Endothelial cell of umbilical vein (primary cell): ENCODE results near the gene KLHL30. TPM values are rescaled to one million over a fixed set of nuclear protein-coding genes. Genes with fewer than 3 reads are reported as not detected.

ENCODE experiments used
- BruUV-seq: library from RNA; stranded (reverse); fragments of 400-500 nt; replicated peaks from 2 replicates; lab custom pipeline; 2021; lab: Mats Ljungman, UMichigan
- CTCF ChIA-PET: fragments of 300-600, 350-600 bp; sonication (Branson Sonifier 250); formaldehyde crosslinking; loops from one replicate; lab custom pipeline; 2021; ENCODE audit warnings: antibody characterized with exemption, inconsistent platforms; lab: Charles Lee
- POLR2A ChIA-PET: fragments of 300-600, 350-600 bp; sonication (Branson Sonifier 250); formaldehyde crosslinking; loops from one replicate; lab custom pipeline; 2021; ENCODE audit warnings: antibody characterized with exemption, inconsistent platforms; lab: Charles Lee
- DNase-seq: peaks from one replicate; pipeline ENCODE4 v3.0.0-alpha.2; 2011; ENCODE audit warnings: low read depth, low spot score
- FAIRE-seq: peaks from 2 replicates; lab custom pipeline; 2011; peaks lifted over from hg19 to GRCh38; lab: Jason Lieb, UNC
- H2AFZ ChIP-seq: 2 replicates; pipeline ENCODE4 v1.6.0; 2012; ENCODE audit warnings: low read depth, low read length, control low read depth, inconsistent platforms
- H3K27ac ChIP-seq: 2 replicates; pipeline ENCODE4 v1.5.1; 2011; ENCODE audit warnings: low read depth, mild to moderate bottlenecking, control low read depth, low read length, moderate library complexity; ENCODE audit not compliant: insufficient read depth
- H3K27me3 ChIP-seq, 2 experiments: 2 replicates each; pipeline versions ENCODE4 v1.6.0 to v1.6.1; 2011; ENCODE audit warnings: low read length in 2 of 2, mixed read lengths in 1 of 2; ENCODE audit not compliant: control insufficient read depth in 2 of 2, insufficient read depth in 2 of 2
- H3K36me3 ChIP-seq, 2 experiments: 2 replicates in 1 of 2; 3 replicates in 1 of 2; pipeline ENCODE4 v1.5.1; 2011; ENCODE audit warnings: low read length in 2 of 2, mild to moderate bottlenecking in 1 of 2, moderate library complexity in 1 of 2; ENCODE audit not compliant: control insufficient read depth in 2 of 2, insufficient read depth in 2 of 2; ENCODE audit errors: extremely low read depth in 1 of 2
- H3K4me1 ChIP-seq: 3 replicates; pipeline ENCODE4 v1.5.1; 2011; ENCODE audit warnings: mild to moderate bottlenecking, low read length; ENCODE audit not compliant: control insufficient read depth, insufficient read depth; ENCODE audit errors: extremely low read depth
- H3K4me2 ChIP-seq: 2 replicates; pipeline ENCODE4 v1.6.1; 2011; ENCODE audit warnings: low read length, control low read depth, mixed read lengths; ENCODE audit not compliant: insufficient read depth
- H3K4me3 ChIP-seq, 3 experiments: fragments of 200-600 bp in 1 of 3; sonication (generic), shearing (Covaris generic) in 1 of 3; replicated peaks in 1 of 3; 2 replicates each; pipeline ENCODE4 v1.5.1; 2011 to 2016; ENCODE audit warnings: control low read depth in 3 of 3, low read length in 3 of 3, mild to moderate bottlenecking in 2 of 3, inconsistent platforms in 1 of 3, low read depth in 1 of 3, moderate library complexity in 1 of 3; ENCODE audit not compliant: insufficient read depth in 1 of 3
- H3K79me2 ChIP-seq: 2 replicates; pipeline ENCODE4 v1.6.0; 2012; ENCODE audit warnings: low read length, inconsistent platforms; ENCODE audit not compliant: control insufficient read depth, insufficient read depth
- H3K9ac ChIP-seq: replicated peaks from 2 replicates; pipeline ENCODE3; 2011; ENCODE audit warnings: low read length, control low read depth; ENCODE audit not compliant: insufficient read depth; ENCODE audit errors: extremely low read depth
- H3K9me1 ChIP-seq: replicated peaks from 3 replicates; pipeline ENCODE4 v1.6.0; 2011; ENCODE audit warnings: mild to moderate bottlenecking, low read length; ENCODE audit not compliant: control insufficient read depth, insufficient read depth; ENCODE audit errors: extremely low read depth
- H3K9me3 ChIP-seq: replicated peaks from 2 replicates; pipeline ENCODE4 v1.5.1; 2012; ENCODE audit warnings: low read length, inconsistent platforms; ENCODE audit not compliant: control insufficient read depth, insufficient read depth
- H4K20me1 ChIP-seq: replicated peaks from 2 replicates; pipeline ENCODE3; 2011; ENCODE audit warnings: mild to moderate bottlenecking, low read length; ENCODE audit not compliant: control insufficient read depth, insufficient read depth; ENCODE audit errors: extremely low read depth
- EZH2 ChIP-seq: IDR thresholded peaks from 2 replicates; pipeline ENCODE4 v1.6.1; 2012; ENCODE audit warnings: borderline replicate concordance, low read depth, mild to moderate bottlenecking, moderate library complexity, low read length, inconsistent platforms; ENCODE audit not compliant: severe bottlenecking
- FOS ChIP-seq: IDR thresholded peaks from 2 replicates; pipeline ENCODE4 v1.6.1; 2011; ENCODE audit warnings: mild to moderate bottlenecking, low read length, moderate library complexity, borderline replicate concordance; ENCODE audit not compliant: insufficient read depth
- GATA2 ChIP-seq: IDR thresholded peaks from 2 replicates; pipeline ENCODE4 v1.7.0; 2011; ENCODE audit warnings: low read depth, mild to moderate bottlenecking, moderate library complexity, mixed read lengths, low read length; ENCODE audit not compliant: insufficient read length, insufficient read depth
- JUN ChIP-seq: IDR thresholded peaks from 2 replicates; pipeline ENCODE4 v1.6.1; 2011; ENCODE audit warnings: borderline replicate concordance, low read depth; ENCODE audit not compliant: insufficient read length, insufficient read depth
- MYC ChIP-seq: IDR thresholded peaks from one replicate; pipeline ENCODE4 v1.6.1; 2011; ENCODE audit warnings: mild to moderate bottlenecking, low read depth, low read length
- POLR2AphosphoS5 ChIP-seq: IDR thresholded peaks from 2 replicates; pipeline ENCODE4 v1.6.1; 2012; ENCODE audit warnings: low read depth, mild to moderate bottlenecking, control low read depth, low read length, moderate library complexity; ENCODE audit not compliant: insufficient read depth
- dilution Hi-C: fragments of 300-500 bp; cut with MboI; formaldehyde crosslinking; loops from one replicate; pipeline ENCODE4 v1.15.0; 2019; ENCODE audit warnings: low sequenced_read_pairs; ENCODE audit not compliant: extremely low pct_ligation_motif_present
- intact Hi-C: fragments of 100-400 bp; cut with micrococcal nuclease; formaldehyde crosslinking; loops from one replicate; pipeline ENCODE4 v1.10.0; 2022
- polyA plus RNA-seq, 4 experiments: library from polyadenylated mRNA; depleted of rRNA in 3 of 4; stranded (reverse) in 3 of 4; unstranded in 1 of 4; fragments of >200 nt; gene quantifications; 2 replicates each; pipeline versions ENCODE4 v1.2.1 to v1.2.3, GENCODE V29; 2011 to 2012; ENCODE audit warnings: missing spikeins in 1 of 4
- total RNA-seq: library from RNA; stranded (reverse); gene quantifications from 2 replicates; pipeline ENCODE4 v1.2.3, GENCODE V29; 2021
- TF ChIP-seq, protein P1 (sequence below): IDR thresholded peaks from 2 replicates; pipeline ENCODE4 v1.6.1; 2011; ENCODE audit not compliant: insufficient read depth, insufficient read length
- TF ChIP-seq, protein P2 (sequence below), 2 donors: IDR thresholded peaks; 1 replicate in 1 of 2; 2 replicates in 1 of 2; pipeline ENCODE4 v1.5.1; 2011; ENCODE audit warnings: low read length in 2 of 2, mild to moderate bottlenecking in 2 of 2, moderate library complexity in 2 of 2, control low read depth in 1 of 2, inconsistent platforms in 1 of 2, low read depth in 1 of 2; ENCODE audit not compliant: insufficient read depth in 1 of 2; ENCODE audit errors: extremely low read depth in 1 of 2

Gene KLHL30
- total and polyA plus RNA-seq, 2 donors (not counting 3 experiments of a cell fraction or from before 2014, with no cell fraction given): not detected

DNA sequence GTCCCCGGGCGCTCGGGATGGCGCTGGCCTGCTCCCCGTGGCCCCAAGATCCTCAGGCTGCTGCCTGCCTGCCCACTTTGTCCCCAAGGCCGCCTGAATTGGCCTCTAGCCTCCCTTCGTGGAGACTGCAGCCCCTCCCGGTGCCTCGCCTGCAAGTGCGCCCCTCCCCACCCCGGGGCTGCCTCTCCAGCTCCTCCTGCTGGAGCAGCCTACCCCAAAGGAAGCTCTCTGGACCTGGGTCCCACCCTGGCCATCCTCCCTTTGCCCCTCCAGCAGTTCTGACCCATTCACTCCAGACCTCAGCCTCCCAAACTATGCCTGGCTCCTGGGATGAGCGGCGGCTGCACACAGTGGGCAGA is 32.1 kb upstream of the KLHL30 start:
- CTCF ChIA-PET: interaction anchor here (1.5 to 1.9 kb wide), 2 partner anchors 157 to 248 kb away, joined by 4 to 5 read pairs; no protein-coding TSS in a partner anchor
- dilution Hi-C loops (no loop called here), intact Hi-C loops (loop anchor here (10.0 kb wide), 1 partner anchor 182 kb away; no protein-coding TSS in a partner anchor)
- no peak for DNase-seq
- Histone ChIP-seq H3K4me2 (no peak overlapping the region), H3K36me3 (no peaks in the 10 kb centered on the region), H3K9ac (no peak overlapping the region), H2AFZ (no peak overlapping the region), H3K27ac (no peak overlapping the region), H3K27me3 (no peaks in the 10 kb centered on the region), H3K79me2 (no peaks in the 10 kb centered on the region), H3K4me1 (no peaks in the 10 kb centered on the region), H3K9me3 (no peaks in the 10 kb centered on the region), H3K4me3 (no peak overlapping the region), H4K20me1 (no peaks in the 10 kb centered on the region), H3K9me1 (no peaks in the 10 kb centered on the region)
- FAIRE-seq: no peak
- POLR2A ChIA-PET: no interaction called here
- TF ChIP-seq MYC (no peak), JUN (no peak), FOS (no peak), POLR2AphosphoS5 (no peak), GATA2 (no peak), EZH2 (no peak)
- TF ChIP-seq, protein P1, sequence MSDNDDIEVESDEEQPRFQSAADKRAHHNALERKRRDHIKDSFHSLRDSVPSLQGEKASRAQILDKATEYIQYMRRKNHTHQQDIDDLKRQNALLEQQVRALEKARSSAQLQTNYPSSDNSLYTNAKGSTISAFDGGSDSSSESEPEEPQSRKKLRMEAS: no peak
- TF ChIP-seq, protein P2, sequence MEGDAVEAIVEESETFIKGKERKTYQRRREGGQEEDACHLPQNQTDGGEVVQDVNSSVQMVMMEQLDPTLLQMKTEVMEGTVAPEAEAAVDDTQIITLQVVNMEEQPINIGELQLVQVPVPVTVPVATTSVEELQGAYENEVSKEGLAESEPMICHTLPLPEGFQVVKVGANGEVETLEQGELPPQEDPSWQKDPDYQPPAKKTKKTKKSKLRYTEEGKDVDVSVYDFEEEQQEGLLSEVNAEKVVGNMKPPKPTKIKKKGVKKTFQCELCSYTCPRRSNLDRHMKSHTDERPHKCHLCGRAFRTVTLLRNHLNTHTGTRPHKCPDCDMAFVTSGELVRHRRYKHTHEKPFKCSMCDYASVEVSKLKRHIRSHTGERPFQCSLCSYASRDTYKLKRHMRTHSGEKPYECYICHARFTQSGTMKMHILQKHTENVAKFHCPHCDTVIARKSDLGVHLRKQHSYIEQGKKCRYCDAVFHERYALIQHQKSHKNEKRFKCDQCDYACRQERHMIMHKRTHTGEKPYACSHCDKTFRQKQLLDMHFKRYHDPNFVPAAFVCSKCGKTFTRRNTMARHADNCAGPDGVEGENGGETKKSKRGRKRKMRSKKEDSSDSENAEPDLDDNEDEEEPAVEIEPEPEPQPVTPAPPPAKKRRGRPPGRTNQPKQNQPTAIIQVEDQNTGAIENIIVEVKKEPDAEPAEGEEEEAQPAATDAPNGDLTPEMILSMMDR (IDR thresholded peaks at IDR 0.05; ENCODE audit: extremely low read depth in 1 of 2, insufficient read depth in 1 of 2, low read depth in 1 of 2, low read length in 2 of 2): no peak
- no TSS peak for BruUV-seq
